Astrocyte (in vitro differentiated cells and primary cell): ENCODE data around the gene ELN. TPM values are rescaled to one million over a fixed set of nuclear protein-coding genes. Genes with fewer than 3 reads are reported as not detected.

Experiments used
- DNase-seq: peaks from one replicate; pipeline ENCODE4 v3.0.0-alpha.2; 2010; ENCODE audit warnings: low read depth
- FAIRE-seq: peaks from 2 replicates; lab custom pipeline; 2011; peaks lifted over from hg19 to GRCh38; lab: Jason Lieb, UNC
- H2AFZ ChIP-seq: 2 replicates; pipeline ENCODE4 v1.6.0; 2012; ENCODE audit warnings: low read depth, low read length, inconsistent platforms
- H3K27ac ChIP-seq: 2 replicates; pipeline ENCODE4 v1.5.1; 2011; ENCODE audit warnings: low read depth, low read length, inconsistent platforms
- H3K27me3 ChIP-seq: 2 replicates; pipeline ENCODE4 v1.6.0; 2011; ENCODE audit warnings: low read length, inconsistent platforms; ENCODE audit not compliant: insufficient read depth
- H3K36me3 ChIP-seq: 2 replicates; pipeline ENCODE4 v1.5.1; 2011; ENCODE audit warnings: low read length, inconsistent platforms; ENCODE audit not compliant: insufficient read depth
- H3K4me1 ChIP-seq: 2 replicates; pipeline ENCODE4 v1.5.1; 2011; ENCODE audit warnings: low read length, inconsistent platforms; ENCODE audit not compliant: insufficient read depth
- H3K4me2 ChIP-seq: 2 replicates; pipeline ENCODE4 v1.6.0; 2012; ENCODE audit warnings: low read length, inconsistent platforms
- H3K4me3 ChIP-seq: 2 replicates; pipeline ENCODE4 v1.5.1; 2011; ENCODE audit warnings: low read depth, mild to moderate bottlenecking, low read length, inconsistent platforms; ENCODE audit not compliant: insufficient read depth
- H3K79me2 ChIP-seq: 2 replicates; pipeline ENCODE4 v1.6.0; 2012; ENCODE audit warnings: mild to moderate bottlenecking, low read length, inconsistent platforms; ENCODE audit not compliant: insufficient read depth
- H3K9ac ChIP-seq: 2 replicates; pipeline ENCODE4 v1.6.0; 2012; ENCODE audit warnings: mild to moderate bottlenecking, low read length, inconsistent platforms
- H3K9me3 ChIP-seq: 2 replicates; pipeline ENCODE4 v1.5.1; 2012; ENCODE audit warnings: low read depth, mild to moderate bottlenecking, low read length, inconsistent platforms; ENCODE audit not compliant: insufficient read depth
- H4K20me1 ChIP-seq: 2 replicates; pipeline ENCODE4 v1.6.0; 2012; ENCODE audit warnings: low read length, inconsistent platforms; ENCODE audit not compliant: insufficient read depth
- H3K27ac Mint-ChIP-seq: one replicate; pipeline ENCODE4 v1.8.0; 2021; ENCODE audit warnings: mild to moderate bottlenecking, mixed read lengths; ENCODE audit not compliant: unreplicated experiment
- H3K27me3 Mint-ChIP-seq: one replicate; pipeline ENCODE4 v1.8.0; 2021; ENCODE audit warnings: low read depth, mixed read lengths; ENCODE audit not compliant: unreplicated experiment
- H3K36me3 Mint-ChIP-seq: one replicate; pipeline ENCODE4 v1.8.0; 2021; ENCODE audit warnings: low read depth, mixed read lengths; ENCODE audit not compliant: unreplicated experiment
- H3K4me1 Mint-ChIP-seq: one replicate; pipeline ENCODE4 v1.8.0; 2021; ENCODE audit warnings: low read depth, mixed read lengths; ENCODE audit not compliant: unreplicated experiment
- H3K4me3 Mint-ChIP-seq: one replicate; pipeline ENCODE4 v1.8.0; 2021; ENCODE audit warnings: mild to moderate bottlenecking, moderate library complexity, mixed read lengths; ENCODE audit not compliant: unreplicated experiment
- H3K9me3 Mint-ChIP-seq: one replicate; pipeline ENCODE4 v1.8.0; 2021; ENCODE audit warnings: mild to moderate bottlenecking, mixed read lengths; ENCODE audit not compliant: unreplicated experiment
- EZH2 ChIP-seq: IDR thresholded peaks from 2 replicates; pipeline ENCODE4 v1.6.1; 2012; ENCODE audit warnings: mild to moderate bottlenecking, low read length, inconsistent platforms; ENCODE audit not compliant: insufficient read depth
- total RNA-seq: library from RNA; stranded (reverse); gene quantifications from 2 replicates; pipeline ENCODE4 v1.2.1, GENCODE V29; 2021
- TF ChIP-seq, protein P1 (sequence below): IDR thresholded peaks from 2 replicates; pipeline ENCODE4 v1.5.1; 2011; ENCODE audit warnings: low read depth, mild to moderate bottlenecking, inconsistent platforms, low read length, moderate library complexity; ENCODE audit not compliant: insufficient read depth

Gene ELN
- total RNA-seq, 1 donor from 2014 or later, result 0.75 TPM

DNA sequence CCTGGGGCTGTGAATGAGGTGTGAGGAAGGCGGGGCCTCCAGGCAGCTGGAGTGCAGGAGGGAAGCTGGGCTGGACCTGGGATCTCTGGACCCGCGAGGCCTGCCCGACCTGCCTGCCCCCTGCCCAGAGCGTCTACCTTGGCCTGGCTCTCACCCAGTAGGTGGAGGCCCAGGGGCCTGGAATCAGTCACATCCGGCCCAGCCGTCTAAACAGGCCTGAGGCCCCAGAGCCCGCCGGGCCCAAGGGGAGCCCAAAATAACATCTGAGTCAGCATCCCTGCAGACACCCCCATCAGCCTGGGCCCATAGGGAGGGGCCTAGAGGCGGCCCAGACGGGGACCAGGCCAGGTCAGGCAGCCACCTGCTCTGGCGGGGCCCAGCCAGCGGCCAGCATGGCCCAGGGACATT, 15.1 kb upstream of the ELN start:
- Histone ChIP-seq H3K79me2 (no peaks in the 10 kb centered on the region), H3K27me3 (no peaks in the 10 kb centered on the region), H3K4me2 (peak overlapping the region; percentile 39), H3K36me3 (no peaks in the 10 kb centered on the region), H3K27ac (peak overlapping the region; percentile 42), H2AFZ (no peak overlapping the region), H4K20me1 (no peaks in the 10 kb centered on the region), H3K9me3 (no peaks in the 10 kb centered on the region), H3K9ac (peak overlapping the region; percentile 46), H3K4me3 (no peak overlapping the region), H3K4me1 (peaks cover 27% of the 10 kb centered on the region)
- no peaks in the 10 kb centered on the region for H3K9me3 Mint-ChIP-seq
- H3K4me3 Mint-ChIP-seq, result no peak overlapping the region
- peak; percentile 42 for DNase-seq
- H3K4me1 Mint-ChIP-seq, result peaks cover 2% of the 10 kb centered on the region
- FAIRE-seq, result no peak
- TF ChIP-seq, protein P1, sequence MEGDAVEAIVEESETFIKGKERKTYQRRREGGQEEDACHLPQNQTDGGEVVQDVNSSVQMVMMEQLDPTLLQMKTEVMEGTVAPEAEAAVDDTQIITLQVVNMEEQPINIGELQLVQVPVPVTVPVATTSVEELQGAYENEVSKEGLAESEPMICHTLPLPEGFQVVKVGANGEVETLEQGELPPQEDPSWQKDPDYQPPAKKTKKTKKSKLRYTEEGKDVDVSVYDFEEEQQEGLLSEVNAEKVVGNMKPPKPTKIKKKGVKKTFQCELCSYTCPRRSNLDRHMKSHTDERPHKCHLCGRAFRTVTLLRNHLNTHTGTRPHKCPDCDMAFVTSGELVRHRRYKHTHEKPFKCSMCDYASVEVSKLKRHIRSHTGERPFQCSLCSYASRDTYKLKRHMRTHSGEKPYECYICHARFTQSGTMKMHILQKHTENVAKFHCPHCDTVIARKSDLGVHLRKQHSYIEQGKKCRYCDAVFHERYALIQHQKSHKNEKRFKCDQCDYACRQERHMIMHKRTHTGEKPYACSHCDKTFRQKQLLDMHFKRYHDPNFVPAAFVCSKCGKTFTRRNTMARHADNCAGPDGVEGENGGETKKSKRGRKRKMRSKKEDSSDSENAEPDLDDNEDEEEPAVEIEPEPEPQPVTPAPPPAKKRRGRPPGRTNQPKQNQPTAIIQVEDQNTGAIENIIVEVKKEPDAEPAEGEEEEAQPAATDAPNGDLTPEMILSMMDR, result no peak
- TF ChIP-seq EZH2, result no peak
- no peaks in the 10 kb centered on the region for H3K36me3 Mint-ChIP-seq
- H3K27ac Mint-ChIP-seq, result no peak overlapping the region
- H3K27me3 Mint-ChIP-seq, result peaks cover 26% of the 10 kb centered on the region

DNA sequence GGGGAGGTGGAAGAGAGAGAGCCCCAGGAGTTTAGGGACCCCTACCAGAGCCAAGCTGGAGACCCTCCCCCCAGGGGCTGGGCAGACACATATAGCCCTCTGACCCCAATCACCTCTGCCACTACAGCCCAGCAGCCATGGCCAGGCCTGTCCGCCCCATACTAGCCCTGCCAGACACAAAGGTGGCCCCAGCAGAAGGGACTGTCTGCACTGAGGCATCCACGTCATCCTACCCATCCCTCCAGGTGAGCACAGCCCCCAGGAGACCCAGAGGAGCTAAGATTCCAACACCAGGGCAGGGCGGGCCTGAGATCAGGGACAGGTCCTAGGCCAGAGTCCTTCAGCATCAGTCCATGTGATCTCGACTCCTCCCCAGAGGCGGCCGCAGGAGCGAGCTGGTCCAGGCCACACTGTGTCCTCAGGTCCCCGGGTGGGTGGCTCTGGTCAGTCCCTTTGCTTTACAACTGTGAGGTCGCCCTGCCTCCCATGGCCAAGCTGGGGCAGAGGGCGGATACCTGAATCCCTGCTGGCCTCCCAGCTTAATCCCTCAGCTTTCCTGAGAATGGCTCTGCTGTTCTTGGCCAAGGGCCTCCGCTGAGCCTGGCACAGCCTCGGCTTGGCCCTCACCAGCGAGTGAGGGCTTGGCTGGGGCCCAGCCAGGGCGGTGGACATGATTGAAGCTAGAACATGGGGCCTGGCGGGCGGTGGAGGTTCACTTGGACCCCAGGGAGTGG, 14.3 kb upstream of the ELN start:
- peaks cover 2% of the 10 kb centered on the region for H3K4me1 Mint-ChIP-seq
- DNase-seq, result no peak
- no peak overlapping the region for H3K27ac Mint-ChIP-seq
- TF ChIP-seq, protein P1, result no peak
- TF ChIP-seq EZH2, result no peak
- H4K20me1 ChIP-seq, result no peaks in the 10 kb centered on the region
- no peaks in the 10 kb centered on the region for H3K36me3 Mint-ChIP-seq
- no peak overlapping the region for H3K4me3 ChIP-seq
- H3K79me2 ChIP-seq, result no peaks in the 10 kb centered on the region
- H3K9me3 Mint-ChIP-seq, result no peaks in the 10 kb centered on the region
- H3K4me2 ChIP-seq, result peak overlapping the region; percentile 39
- H3K9me3 ChIP-seq, result no peaks in the 10 kb centered on the region
- H2AFZ ChIP-seq, result no peak overlapping the region
- no peaks in the 10 kb centered on the region for H3K27me3 ChIP-seq
- peaks cover 25% of the 10 kb centered on the region for H3K27me3 Mint-ChIP-seq
- FAIRE-seq, result no peak
- H3K4me3 Mint-ChIP-seq, result no peak overlapping the region
- no peaks in the 10 kb centered on the region for H3K36me3 ChIP-seq
- H3K27ac ChIP-seq, result no peak overlapping the region
- peak overlapping the region; percentile 41 for H3K9ac ChIP-seq
- peaks cover 27% of the 10 kb centered on the region for H3K4me1 ChIP-seq

DNA sequence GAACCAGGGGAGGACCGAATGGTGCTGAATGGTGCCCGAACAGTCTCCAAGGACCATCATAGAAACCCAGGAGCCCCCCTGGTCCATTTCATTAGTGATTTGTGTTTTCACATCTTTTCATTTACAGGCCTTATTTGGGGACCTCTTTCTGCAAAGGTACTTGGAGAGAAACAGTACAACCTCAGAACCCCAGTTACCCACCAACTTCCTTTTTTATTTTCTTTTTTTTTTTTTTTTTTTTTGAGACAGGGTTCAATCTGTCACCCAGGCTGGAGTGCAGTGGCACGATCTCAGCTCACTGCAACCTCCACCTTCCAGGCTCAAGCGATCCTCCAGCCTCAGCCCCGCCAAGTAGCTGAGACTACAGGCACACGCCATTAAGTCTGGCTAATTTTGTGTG, 13.0 kb upstream of the ELN start:
- Mint-ChIP-seq H3K4me3 (no peak overlapping the region), H3K9me3 (no peaks in the 10 kb centered on the region), H3K36me3 (no peaks in the 10 kb centered on the region), H3K27ac (no peak overlapping the region), H3K4me1 (peaks cover 2% of the 10 kb centered on the region), H3K27me3 (peaks cover 15% of the 10 kb centered on the region)
- Histone ChIP-seq H3K9ac (no peak overlapping the region), H3K9me3 (no peaks in the 10 kb centered on the region), H3K4me2 (no peak overlapping the region), H3K27me3 (no peaks in the 10 kb centered on the region), H4K20me1 (no peaks in the 10 kb centered on the region), H3K27ac (no peak overlapping the region), H3K4me3 (no peak overlapping the region), H3K79me2 (no peaks in the 10 kb centered on the region), H3K36me3 (no peaks in the 10 kb centered on the region), H3K4me1 (peaks cover 25% of the 10 kb centered on the region), H2AFZ (no peak overlapping the region)
- no peak for FAIRE-seq
- no peak for DNase-seq
- TF ChIP-seq EZH2, result no peak
- TF ChIP-seq, protein P1, result no peak
